BLaER1 (cell line): ENCODE data around the gene XIAP.
"Not testable (repeated sequence)": the region's sequence is repeated elsewhere in the genome, so short reads cannot be mapped to it uniquely, and the experiment has no call there.

Experiments
- H3K27ac ChIP-seq: shearing (Covaris generic); formaldehyde crosslinking; 2 replicates; pipeline ENCODE4 v1.8.1; 2022
- H3K27me3 ChIP-seq: shearing (Covaris generic); formaldehyde crosslinking; 2 replicates; pipeline ENCODE4 v1.8.1; 2022
- H3K36me3 ChIP-seq: shearing (Covaris generic); formaldehyde crosslinking; 2 replicates; pipeline ENCODE4 v1.8.1; 2022
- H3K4me1 ChIP-seq: shearing (Covaris generic); formaldehyde crosslinking; 2 replicates; pipeline ENCODE4 v1.8.1; 2022
- H3K4me2 ChIP-seq: shearing (Covaris generic); formaldehyde crosslinking; 2 replicates; pipeline ENCODE4 v1.8.1; 2022
- H3K4me3 ChIP-seq: shearing (Covaris generic); formaldehyde crosslinking; 2 replicates; pipeline ENCODE4 v1.8.1; 2022
- H3K9ac ChIP-seq: shearing (Covaris generic); formaldehyde crosslinking; 2 replicates; pipeline ENCODE4 v1.8.1; 2022
- H3K9me3 ChIP-seq: shearing (Covaris generic); formaldehyde crosslinking; 2 replicates; pipeline ENCODE4 v1.8.1; 2022
- H4K20me1 ChIP-seq: shearing (Covaris generic); formaldehyde crosslinking; 2 replicates; pipeline ENCODE4 v1.8.1; 2022
- Cebpa-rat ChIP-seq: shearing (Covaris generic); IDR thresholded peaks from 2 replicates; pipeline ENCODE4 v1.8.1; 2022

The XIAP gene

DNA sequence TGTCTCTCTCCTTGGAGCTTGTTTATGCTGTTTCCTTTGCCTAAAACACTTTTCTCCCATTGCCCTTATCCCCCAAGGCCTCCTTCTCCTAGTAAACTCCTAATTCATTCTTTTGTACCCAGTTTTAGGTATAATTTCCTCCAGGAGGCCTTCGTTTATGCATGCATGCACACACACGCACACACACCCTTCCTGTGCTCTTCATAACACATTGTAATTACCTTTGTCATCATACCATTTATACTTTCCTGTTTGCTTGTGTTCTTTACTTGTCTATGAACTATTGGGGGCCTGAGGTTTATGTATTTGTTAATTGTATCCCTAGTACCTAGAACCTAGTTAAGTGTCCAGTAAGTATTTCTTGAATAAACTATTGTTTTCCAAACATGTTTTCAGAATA, 45.5 kb downstream of the XIAP start:
- Histone ChIP-seq H3K9ac (no peak overlapping the region), H3K36me3 (peaks cover 33% of the 10 kb centered on the region), H3K4me1 (peaks cover 10% of the 10 kb centered on the region), H3K9me3 (no peaks in the 10 kb centered on the region), H4K20me1 (0 out of 2 replicates have a peak, but pooled peaks cover 19% of the 10 kb centered on the region), H3K27ac (no peak overlapping the region), H3K4me3 (no peak overlapping the region), H3K27me3 (peaks cover 15% of the 10 kb centered on the region), H3K4me2 (peak overlapping the region; percentile 6; the same call in 1 of the 2 replicates)
- TF ChIP-seq Cebpa-rat: no peak

DNA sequence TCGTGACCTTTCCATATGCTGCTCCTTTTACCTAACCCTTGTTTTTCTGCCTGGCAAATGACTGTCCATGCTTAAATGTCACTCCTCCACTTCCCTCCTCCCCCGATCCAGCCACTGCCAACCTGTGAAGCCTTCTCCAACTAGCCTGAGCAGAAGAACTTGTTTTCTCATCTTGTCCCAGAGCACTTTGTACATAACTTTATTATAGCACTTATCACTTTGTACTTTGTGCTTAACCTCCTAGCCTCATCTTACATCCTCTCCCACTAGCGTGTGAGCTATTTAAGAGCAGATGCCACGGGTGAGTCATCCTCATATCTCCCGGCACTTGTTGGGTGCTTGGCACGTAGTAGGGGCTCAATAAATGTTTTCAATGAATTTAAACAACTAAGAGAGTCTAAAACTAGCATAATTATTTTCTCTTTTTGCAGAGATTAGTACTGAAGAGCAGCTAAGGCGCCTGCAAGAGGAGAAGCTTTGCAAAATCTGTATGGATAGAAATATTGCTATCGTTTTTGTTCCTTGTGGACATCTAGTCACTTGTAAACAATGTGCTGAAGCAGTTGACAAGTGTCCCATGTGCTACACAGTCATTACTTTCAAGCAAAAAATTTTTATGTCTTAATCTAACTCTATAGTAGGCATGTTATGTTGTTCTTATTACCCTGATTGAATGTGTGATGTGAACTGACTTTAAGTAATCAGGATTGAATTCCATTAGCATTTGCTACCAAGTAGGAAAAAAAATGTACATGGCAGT, 46.9 kb downstream of the XIAP start:
- Histone ChIP-seq H3K4me2 (no peak overlapping the region), H3K27ac (no peak overlapping the region), H3K4me1 (peaks cover 10% of the 10 kb centered on the region), H3K27me3 (peaks cover 15% of the 10 kb centered on the region), H3K9me3 (no peaks in the 10 kb centered on the region), H3K9ac (no peak overlapping the region), H4K20me1 (0 out of 2 replicates have a peak, but pooled peaks cover 14% of the 10 kb centered on the region), H3K36me3 (peaks cover 23% of the 10 kb centered on the region), H3K4me3 (no peak overlapping the region)
- TF ChIP-seq Cebpa-rat: no peak

DNA sequence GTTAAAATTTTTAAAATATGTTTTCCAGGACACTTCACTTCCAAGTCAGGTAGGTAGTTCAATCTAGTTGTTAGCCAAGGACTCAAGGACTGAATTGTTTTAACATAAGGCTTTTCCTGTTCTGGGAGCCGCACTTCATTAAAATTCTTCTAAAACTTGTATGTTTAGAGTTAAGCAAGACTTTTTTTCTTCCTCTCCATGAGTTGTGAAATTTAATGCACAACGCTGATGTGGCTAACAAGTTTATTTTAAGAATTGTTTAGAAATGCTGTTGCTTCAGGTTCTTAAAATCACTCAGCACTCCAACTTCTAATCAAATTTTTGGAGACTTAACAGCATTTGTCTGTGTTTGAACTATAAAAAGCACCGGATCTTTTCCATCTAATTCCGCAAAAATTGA, 49.7 kb downstream of the XIAP start:
- Histone ChIP-seq H3K27me3 (peaks cover 15% of the 10 kb centered on the region), H3K9me3 (no peaks in the 10 kb centered on the region), H3K36me3 (peaks cover 7% of the 10 kb centered on the region; the same call in 1 of the 2 replicates), H3K4me2 (no peak overlapping the region), H3K4me1 (peaks cover 8% of the 10 kb centered on the region), H3K4me3 (no peak overlapping the region), H3K9ac (no peak overlapping the region), H3K27ac (no peak overlapping the region), H4K20me1 (0 out of 2 replicates have a peak, but pooled peaks cover 14% of the 10 kb centered on the region)
- TF ChIP-seq Cebpa-rat: no peak

GRCh38 chrX:123917069-123917468, 57.2 kb downstream of the XIAP start:
- no peaks in the 10 kb centered on the region for H3K9me3 ChIP-seq
- no peak for TF ChIP-seq Cebpa-rat
- H3K4me3 ChIP-seq: no peak overlapping the region
- no peaks in the 10 kb centered on the region for H3K4me1 ChIP-seq
- H3K4me2 ChIP-seq: no peak overlapping the region
- H3K27ac ChIP-seq: no peak overlapping the region
- H3K36me3 ChIP-seq: no peaks in the 10 kb centered on the region
- no peaks in the 10 kb centered on the region for H3K27me3 ChIP-seq
- H3K9ac ChIP-seq: no peak overlapping the region
- H4K20me1 ChIP-seq: no peaks in the 10 kb centered on the region

GRCh38 chrX:123918106-123918721, 58.4 kb downstream of the XIAP start:
- no peak overlapping the region for H3K4me3 ChIP-seq
- no peaks in the 10 kb centered on the region for H3K9me3 ChIP-seq
- no peak for TF ChIP-seq Cebpa-rat
- H3K4me1 ChIP-seq: no peaks in the 10 kb centered on the region
- H4K20me1 ChIP-seq: no peaks in the 10 kb centered on the region
- no peak overlapping the region for H3K27ac ChIP-seq
- no peaks in the 10 kb centered on the region for H3K36me3 ChIP-seq
- H3K9ac ChIP-seq: no peak overlapping the region
- H3K27me3 ChIP-seq: no peaks in the 10 kb centered on the region
- no peak overlapping the region for H3K4me2 ChIP-seq

DNA sequence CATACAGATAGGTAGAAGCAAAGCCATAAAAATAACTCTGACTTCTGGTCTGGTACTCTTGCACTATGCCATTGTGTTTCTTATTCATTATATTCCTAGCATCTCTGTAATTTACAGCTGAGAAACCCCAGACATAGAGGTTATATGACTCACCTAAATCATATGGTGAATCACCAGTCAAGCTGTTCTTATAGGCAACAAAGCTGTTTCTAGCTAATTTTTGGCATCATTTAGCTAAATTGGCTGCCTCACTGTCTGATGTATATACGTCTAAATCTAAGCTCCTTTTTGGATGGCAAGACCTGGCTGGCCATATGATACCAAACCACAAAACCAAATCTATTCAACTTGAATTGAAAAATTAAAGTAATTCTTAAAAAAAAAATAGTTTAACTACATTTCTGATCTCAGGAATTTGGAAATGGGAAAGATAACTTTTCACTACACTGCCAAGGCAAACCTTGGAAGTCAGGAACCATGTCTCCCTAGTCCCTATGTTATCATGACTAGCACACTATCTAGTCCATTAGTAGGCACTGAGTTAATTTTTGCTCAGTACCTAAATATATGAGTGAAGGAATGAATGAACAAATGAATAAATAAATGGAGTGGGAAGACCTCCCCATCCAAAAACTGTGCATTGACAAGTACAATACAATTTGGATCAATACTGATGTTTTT, 60.4 kb downstream of the XIAP start:
- H3K36me3 ChIP-seq: no peaks in the 10 kb centered on the region

GRCh38 chrX:123923211-123923610, 63.4 kb downstream of the XIAP start:
- no peak overlapping the region for H3K27ac ChIP-seq
- no peaks in the 10 kb centered on the region for H4K20me1 ChIP-seq
- no peak for TF ChIP-seq Cebpa-rat
- no peaks in the 10 kb centered on the region for H3K27me3 ChIP-seq
- no peak overlapping the region for H3K4me2 ChIP-seq
- H3K9me3 ChIP-seq: no peaks in the 10 kb centered on the region
- no peak overlapping the region for H3K9ac ChIP-seq
- no peak overlapping the region for H3K4me3 ChIP-seq
- H3K36me3 ChIP-seq: no peaks in the 10 kb centered on the region
- no peaks in the 10 kb centered on the region for H3K4me1 ChIP-seq

More for the DNA sequence above, 60.4 kb downstream of the XIAP start:
- no peak overlapping the region for H3K4me3 ChIP-seq
- no peak overlapping the region for H3K4me2 ChIP-seq
- no peaks in the 10 kb centered on the region for H3K9me3 ChIP-seq
- no peaks in the 10 kb centered on the region for H4K20me1 ChIP-seq
- no peaks in the 10 kb centered on the region for H3K27me3 ChIP-seq
- H3K4me1 ChIP-seq: no peaks in the 10 kb centered on the region
- no peak overlapping the region for H3K9ac ChIP-seq
- TF ChIP-seq Cebpa-rat: no peak
- H3K27ac ChIP-seq: no peak overlapping the region

DNA sequence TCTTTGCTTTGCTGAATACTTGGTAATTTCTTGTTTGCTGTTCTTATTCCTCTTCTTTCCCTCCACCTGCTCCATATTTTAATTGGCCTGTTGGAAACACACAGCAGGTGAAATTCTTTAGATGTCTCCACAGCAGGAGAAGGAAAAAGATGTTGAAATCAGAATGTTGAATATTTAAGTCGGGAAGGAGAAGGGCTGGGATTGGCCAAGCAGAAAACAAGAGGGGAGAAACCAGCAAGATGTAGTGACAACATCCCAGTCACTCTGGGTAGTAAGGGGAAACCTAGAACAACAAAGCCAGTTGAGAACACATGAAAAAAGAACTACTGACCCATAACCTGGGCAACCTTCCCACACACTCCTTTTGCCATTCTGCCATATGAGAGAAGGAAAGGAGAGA, 64.3 kb downstream of the XIAP start:
- H3K27ac ChIP-seq: no peak overlapping the region
- H3K4me3 ChIP-seq: no peak overlapping the region
- H3K36me3 ChIP-seq: no peaks in the 10 kb centered on the region
- no peaks in the 10 kb centered on the region for H4K20me1 ChIP-seq
- H3K4me1 ChIP-seq: no peaks in the 10 kb centered on the region
- no peak overlapping the region for H3K9ac ChIP-seq
- no peak for TF ChIP-seq Cebpa-rat
- H3K27me3 ChIP-seq: no peaks in the 10 kb centered on the region
- H3K9me3 ChIP-seq: no peaks in the 10 kb centered on the region
- no peak overlapping the region for H3K4me2 ChIP-seq

DNA sequence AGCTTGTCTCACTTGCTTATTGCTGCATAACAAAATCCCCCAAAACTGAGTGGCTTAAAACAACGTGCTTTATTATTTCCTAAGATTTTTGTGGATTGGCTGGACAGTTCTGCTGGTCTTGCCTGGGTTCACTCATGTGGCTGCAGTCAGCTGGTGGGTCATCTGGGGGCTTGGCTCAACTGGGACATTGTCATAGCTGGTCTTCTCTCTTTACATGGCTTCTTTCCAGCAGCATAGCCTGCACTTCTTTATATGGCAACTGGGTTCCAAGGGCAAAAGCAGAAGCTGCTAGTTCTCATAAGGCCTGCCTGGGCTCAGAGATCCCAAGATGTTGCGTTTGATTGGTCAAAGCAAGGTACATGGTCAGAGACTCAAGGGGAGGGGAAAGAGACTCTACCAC, 68.0 kb downstream of the XIAP start:
- H4K20me1 ChIP-seq: no peaks in the 10 kb centered on the region
- no peaks in the 10 kb centered on the region for H3K27me3 ChIP-seq
- no peaks in the 10 kb centered on the region for H3K36me3 ChIP-seq
- H3K9ac ChIP-seq: no peak overlapping the region
- H3K9me3 ChIP-seq: peaks cover 17% of the 10 kb centered on the region
- H3K4me2 ChIP-seq: no peak overlapping the region
- TF ChIP-seq Cebpa-rat: no peak
- H3K4me1 ChIP-seq: no peaks in the 10 kb centered on the region
- H3K4me3 ChIP-seq: no peak overlapping the region
- H3K27ac ChIP-seq: no peak overlapping the region

DNA sequence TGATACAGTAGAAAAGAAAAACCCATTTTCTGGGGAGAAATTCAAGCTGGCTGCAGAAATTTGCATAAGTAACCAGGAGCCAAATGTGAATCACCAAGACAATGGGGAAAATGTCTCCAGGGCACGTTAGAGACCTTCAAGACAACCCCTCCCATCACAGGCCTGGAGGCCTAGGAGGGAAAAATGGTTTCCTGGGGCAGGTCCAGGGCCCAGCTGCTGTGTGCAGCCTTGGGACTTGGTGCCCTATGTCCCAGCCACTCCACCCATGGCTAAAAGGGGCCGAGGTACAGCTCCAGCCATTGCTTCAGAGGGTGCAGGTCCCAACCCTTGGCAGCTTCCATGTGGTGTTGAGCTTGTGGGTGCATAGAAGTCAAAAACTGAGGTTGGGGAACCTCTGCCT, 72.2 kb downstream of the XIAP start:
- H3K9me3 ChIP-seq: peaks cover 26% of the 10 kb centered on the region
- H3K9ac ChIP-seq, H3K27ac ChIP-seq, H3K4me2 ChIP-seq, H4K20me1 ChIP-seq, H3K4me3 ChIP-seq, H3K27me3 ChIP-seq, H3K4me1 ChIP-seq, H3K36me3 ChIP-seq: not testable (repeated sequence)
